BLaER1 (cell line): Measurements from ENCODE around the gene FAM217A.

Source experiments
- H3K27ac ChIP-seq: shearing (Covaris generic); formaldehyde crosslinking; 2 replicates; pipeline ENCODE4 v1.8.1; 2022
- H3K27me3 ChIP-seq: shearing (Covaris generic); formaldehyde crosslinking; 2 replicates; pipeline ENCODE4 v1.8.1; 2022
- H3K36me3 ChIP-seq: shearing (Covaris generic); formaldehyde crosslinking; 2 replicates; pipeline ENCODE4 v1.8.1; 2022
- H3K4me1 ChIP-seq: shearing (Covaris generic); formaldehyde crosslinking; 2 replicates; pipeline ENCODE4 v1.8.1; 2022
- H3K4me2 ChIP-seq: shearing (Covaris generic); formaldehyde crosslinking; 2 replicates; pipeline ENCODE4 v1.8.1; 2022
- H3K4me3 ChIP-seq: shearing (Covaris generic); formaldehyde crosslinking; 2 replicates; pipeline ENCODE4 v1.8.1; 2022
- H3K9ac ChIP-seq: shearing (Covaris generic); formaldehyde crosslinking; 2 replicates; pipeline ENCODE4 v1.8.1; 2022
- H3K9me3 ChIP-seq: shearing (Covaris generic); formaldehyde crosslinking; 2 replicates; pipeline ENCODE4 v1.8.1; 2022
- H4K20me1 ChIP-seq: shearing (Covaris generic); formaldehyde crosslinking; 2 replicates; pipeline ENCODE4 v1.8.1; 2022
- Cebpa-rat ChIP-seq: shearing (Covaris generic); IDR thresholded peaks from 2 replicates; pipeline ENCODE4 v1.8.1; 2022

Gene FAM217A

DNA sequence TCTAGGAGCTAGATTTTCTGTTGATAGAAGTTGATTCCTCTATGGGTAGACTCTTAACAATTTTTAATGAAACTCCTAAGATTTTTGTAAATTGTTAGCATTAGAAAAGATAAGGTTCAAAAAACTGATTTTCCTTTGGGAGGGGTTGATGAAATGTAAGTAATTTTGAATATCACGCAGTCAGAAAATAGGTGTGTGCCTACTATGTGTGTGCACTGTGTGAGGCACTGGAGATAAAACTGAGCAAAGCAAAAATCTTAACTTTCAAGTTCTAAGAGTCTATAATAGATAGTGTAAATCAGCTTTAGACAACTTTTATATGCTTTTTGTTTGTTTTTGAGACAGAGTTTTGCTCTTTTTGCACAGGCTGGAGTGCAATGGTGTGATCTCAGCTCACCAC lies 53.3 kb downstream of the FAM217A start:
- peaks cover 32% of the 10 kb centered on the region for H3K4me1 ChIP-seq
- no peak overlapping the region for H3K4me2 ChIP-seq
- H3K4me3 ChIP-seq, result no peak overlapping the region
- no peaks in the 10 kb centered on the region for H3K27me3 ChIP-seq
- peaks cover 63% of the 10 kb centered on the region for H3K36me3 ChIP-seq
- no peak overlapping the region for H3K9ac ChIP-seq
- no peak for TF ChIP-seq Cebpa-rat
- H3K27ac ChIP-seq, result no peak overlapping the region
- H3K9me3 ChIP-seq, result no peaks in the 10 kb centered on the region
- H4K20me1 ChIP-seq, result peaks cover 92% of the 10 kb centered on the region

- Histone ChIP-seq H3K27me3 (no peaks in the 10 kb centered on the region), H3K27ac (no peak overlapping the region), H3K9me3 (no peaks in the 10 kb centered on the region), H3K4me3 (peak overlapping the region; percentile 81; the same call in 1 of the 2 replicates), H3K36me3 (peaks cover 38% of the 10 kb centered on the region), H3K4me2 (peak overlapping the region; percentile 90), H4K20me1 (peaks cover 68% of the 10 kb centered on the region), H3K9ac (peak overlapping the region; percentile 97), H3K4me1 (peaks cover 45% of the 10 kb centered on the region)
- no peak for TF ChIP-seq Cebpa-rat
These were observed 55.7 kb downstream of the FAM217A start for GRCh38 chr6:4023240-4023639.

- H4K20me1 ChIP-seq, result peaks cover 56% of the 10 kb centered on the region
- no peak for TF ChIP-seq Cebpa-rat
- H3K4me1 ChIP-seq, result peaks cover 47% of the 10 kb centered on the region
- H3K27ac ChIP-seq, result peak overlapping the region; percentile 97
- no peaks in the 10 kb centered on the region for H3K9me3 ChIP-seq
- H3K9ac ChIP-seq, result peak overlapping the region; percentile 97
- H3K4me2 ChIP-seq, result peak overlapping the region; percentile 90
- peaks cover 28% of the 10 kb centered on the region for H3K36me3 ChIP-seq
- H3K4me3 ChIP-seq, result peak overlapping the region; percentile 81
- H3K27me3 ChIP-seq, result no peaks in the 10 kb centered on the region
These were observed 56.9 kb downstream of the FAM217A start for GRCh38 chr6:4021854-4022695.

GRCh38 chr6:4021133-4021853 lies 57.6 kb downstream of the FAM217A start:
- H4K20me1 ChIP-seq, result peaks cover 49% of the 10 kb centered on the region
- peaks cover 55% of the 10 kb centered on the region for H3K4me1 ChIP-seq
- TF ChIP-seq Cebpa-rat, result no peak
- no peaks in the 10 kb centered on the region for H3K9me3 ChIP-seq
- H3K36me3 ChIP-seq, result peaks cover 21% of the 10 kb centered on the region
- H3K27me3 ChIP-seq, result no peaks in the 10 kb centered on the region
- peak overlapping the region; percentile 97 for H3K27ac ChIP-seq
- peak overlapping the region; percentile 90 for H3K4me2 ChIP-seq
- H3K9ac ChIP-seq, result peak overlapping the region; percentile 97
- H3K4me3 ChIP-seq, result peak overlapping the region; percentile 81

GRCh38 chr6:4020822-4021132 lies 58.2 kb downstream of the FAM217A start:
- Histone ChIP-seq H3K9me3 (no peaks in the 10 kb centered on the region), H3K27me3 (no peaks in the 10 kb centered on the region), H3K27ac (peak overlapping the region; percentile 97), H3K4me3 (peak overlapping the region; percentile 81), H3K4me1 (peaks cover 60% of the 10 kb centered on the region), H3K9ac (peak overlapping the region; percentile 97; the same call in 1 of the 2 replicates), H4K20me1 (peaks cover 43% of the 10 kb centered on the region), H3K36me3 (peaks cover 19% of the 10 kb centered on the region; the same call in 1 of the 2 replicates), H3K4me2 (peak overlapping the region; percentile 90)
- TF ChIP-seq Cebpa-rat, result no peak

DNA sequence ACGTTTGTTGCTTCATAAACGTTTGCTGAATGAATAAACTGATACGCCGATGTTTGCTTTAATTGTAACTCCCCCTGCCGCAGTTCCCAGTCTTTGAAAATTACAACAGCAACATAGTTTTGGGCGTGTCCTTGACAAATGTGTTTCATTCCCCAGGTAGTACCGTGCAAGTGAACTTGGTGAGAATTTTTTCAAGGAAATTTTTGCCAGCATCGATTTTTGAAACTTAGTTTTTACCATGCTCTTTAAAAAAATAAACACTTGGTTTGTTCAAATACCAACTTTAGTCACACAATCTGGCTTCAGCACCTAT lies 60.1 kb downstream of the FAM217A start:
- no peak for TF ChIP-seq Cebpa-rat

More for the DNA sequence above, 60.1 kb downstream of the FAM217A start:
- peaks cover 59% of the 10 kb centered on the region for H3K4me1 ChIP-seq
- peaks cover 2% of the 10 kb centered on the region; the same call in 1 of the 2 replicates for H3K9me3 ChIP-seq
- H3K36me3 ChIP-seq, result peaks cover 10% of the 10 kb centered on the region; the same call in 1 of the 2 replicates
- H3K27ac ChIP-seq, result peak overlapping the region; percentile 95
- H3K27me3 ChIP-seq, result no peaks in the 10 kb centered on the region
- H3K4me3 ChIP-seq, result peak overlapping the region; percentile 79
- peak overlapping the region; percentile 90 for H3K4me2 ChIP-seq
- peaks cover 24% of the 10 kb centered on the region for H4K20me1 ChIP-seq
- peak overlapping the region; percentile 91 for H3K9ac ChIP-seq
